Measurements from ENCODE around the gene RXFP1. TPM values are rescaled to one million over a fixed set of nuclear protein-coding genes. Genes with fewer than 3 reads are reported as not detected.

Gene RXFP1
- total RNA-seq (1 to 10 TPM in 1 of 5 donors, not detected in 4; 1.3 TPM), polyA plus RNA-seq (under 1 TPM in 1 of 3 donors, not detected in 2; 0.15 TPM)
- long read RNA-seq, donor 1, result 0 reads
- long read RNA-seq, donor 2, result 0 reads
- long read RNA-seq, donor 3, result 0 reads
- long read RNA-seq, donor 4, result 0 reads
- long read RNA-seq, donor 5, result 0 reads
- long read RNA-seq, donor 6, partial matches to known transcripts, result 27 of 27 reads
- long read RNA-seq, donor 6, other reads (novel, unspliced or antisense), result 0 of 27 reads
- long read RNA-seq, donor 7, result 0 reads
- long read RNA-seq, donor 8, result 0 reads
- long read RNA-seq, donor 9, result 0 reads
- long read RNA-seq, donor 10, result 0 reads

- no peak within 1 kb of the TSS for H3K4me3 ChIP-seq
- peak in 1 of 2 donors; percentile 7 for DNase-seq
- no peaks in the 10 kb centered on the region for H3K27me3 ChIP-seq
- H3K36me3 ChIP-seq, result no peaks in the 10 kb centered on the region
- no peaks in the 10 kb centered on the region for H3K9me3 ChIP-seq
- no peak within 1 kb of the TSS for H3K27ac ChIP-seq
- no peak for TF ChIP-seq EP300 (IDR thresholded peaks at IDR 0.05)
- no peak for TF ChIP-seq POLR2A (IDR thresholded peaks at IDR 0.05)
- TF ChIP-seq CTCF (IDR thresholded peaks at IDR 0.05), result no peak
- no peak for TF ChIP-seq POLR2AphosphoS5 (IDR thresholded peaks at IDR 0.05)
- WGBS, 5 donors, result 22 to 45% (median 25%) methylated on average over 11 of the region's 11 CpGs
- H3K4me1 ChIP-seq, result no peaks in the 10 kb centered on the region
- intact Hi-C loops (cut with DNase I; ENCODE audit: low total_unique reads), result no loop called here
Measured at GRCh38 chr4:158521484-158522088, at the start of gene RXFP1. Gene RXFP1 (plus strand): TSS chr4:158521882. CDS start chr4:158521977, 95 bp downstream.

- Histone ChIP-seq H3K4me3 (no peak overlapping the region), H3K4me1 (no peaks in the 10 kb centered on the region), H3K36me3 (no peaks in the 10 kb centered on the region), H3K9me3 (peaks cover 0 to 3% (median 0%) of the 10 kb centered on the region in 4 donors), H3K27ac (no peak overlapping the region), H3K27me3 (no peaks in the 10 kb centered on the region)
- intact Hi-C loops (cut with DNase I; ENCODE audit: low total_unique reads), result no loop called here
- DNase-seq, result no peak
- no peak for TF ChIP-seq POLR2A (IDR thresholded peaks at IDR 0.05)
- no peak for TF ChIP-seq EP300 (IDR thresholded peaks at IDR 0.05)
- no peak for TF ChIP-seq POLR2AphosphoS5 (IDR thresholded peaks at IDR 0.05)
- TF ChIP-seq CTCF (IDR thresholded peaks at IDR 0.05), result no peak
Measured at GRCh38 chr4:158481811-158482210, 39.9 kb upstream of the RXFP1 start.

- TF ChIP-seq EP300 (IDR thresholded peaks at IDR 0.05), result no peak
- no peak for TF ChIP-seq POLR2A (IDR thresholded peaks at IDR 0.05)
- TF ChIP-seq CTCF (IDR thresholded peaks at IDR 0.05), result no peak
- TF ChIP-seq POLR2AphosphoS5 (IDR thresholded peaks at IDR 0.05), result no peak
Measured at GRCh38 chr4:158484173-158484885, 37.4 kb upstream of the RXFP1 start.

GRCh38 chr4:158490629-158491028 is 31.1 kb upstream of the RXFP1 start:
- Histone ChIP-seq H3K9me3 (peaks cover 0 to 8% (median 0%) of the 10 kb centered on the region in 4 donors), H3K36me3 (no peaks in the 10 kb centered on the region), H3K4me3 (no peak overlapping the region), H3K27me3 (no peaks in the 10 kb centered on the region), H3K4me1 (no peaks in the 10 kb centered on the region), H3K27ac (no peak overlapping the region)
- intact Hi-C loops (cut with DNase I; ENCODE audit: low total_unique reads), result no loop called here
- TF ChIP-seq CTCF (IDR thresholded peaks at IDR 0.05) (no peak), POLR2AphosphoS5 (IDR thresholded peaks at IDR 0.05) (no peak), EP300 (IDR thresholded peaks at IDR 0.05) (no peak)
- no peak for DNase-seq

More at GRCh38 chr4:158484173-158484885, 37.4 kb upstream of the RXFP1 start:
- Histone ChIP-seq H3K27ac (no peak overlapping the region), H3K27me3 (no peaks in the 10 kb centered on the region), H3K4me1 (no peaks in the 10 kb centered on the region), H3K9me3 (peaks cover 0 to 8% (median 0%) of the 10 kb centered on the region in 4 donors), H3K36me3 (no peaks in the 10 kb centered on the region), H3K4me3 (no peak overlapping the region)
- WGBS, 5 donors, result 67 to 92% (median 68%) methylated on average over 4 of the region's 4 CpGs
- no peak for DNase-seq
- intact Hi-C loops (cut with DNase I; ENCODE audit: low total_unique reads), result no loop called here

Data from stomach (tissue), 19 donors.